Limb (tissue), 2 donors: ENCODE measurements around the gene ARID4B.
"Not testable (repeated sequence)": the region's sequence is repeated elsewhere in the genome, so short reads cannot be mapped to it uniquely, and the experiment has no call there.

Experiments
- DNase-seq, 2 donors: peaks; one replicate each; pipeline ENCODE4 v3.0.0-alpha.2; 2016; ENCODE audit errors: extremely low spot score in 2 of 2

The ARID4B gene

GRCh38 chr1:235160957-235161684, 166.9 kb downstream of the ARID4B start, which contains the start of gene RBM34:
TSS of gene RBM34 (minus strand) at chr1:235161250. CDS start at chr1:235161226, 24 bp downstream.
- DNase-seq, result peak; percentile 94

DNA sequence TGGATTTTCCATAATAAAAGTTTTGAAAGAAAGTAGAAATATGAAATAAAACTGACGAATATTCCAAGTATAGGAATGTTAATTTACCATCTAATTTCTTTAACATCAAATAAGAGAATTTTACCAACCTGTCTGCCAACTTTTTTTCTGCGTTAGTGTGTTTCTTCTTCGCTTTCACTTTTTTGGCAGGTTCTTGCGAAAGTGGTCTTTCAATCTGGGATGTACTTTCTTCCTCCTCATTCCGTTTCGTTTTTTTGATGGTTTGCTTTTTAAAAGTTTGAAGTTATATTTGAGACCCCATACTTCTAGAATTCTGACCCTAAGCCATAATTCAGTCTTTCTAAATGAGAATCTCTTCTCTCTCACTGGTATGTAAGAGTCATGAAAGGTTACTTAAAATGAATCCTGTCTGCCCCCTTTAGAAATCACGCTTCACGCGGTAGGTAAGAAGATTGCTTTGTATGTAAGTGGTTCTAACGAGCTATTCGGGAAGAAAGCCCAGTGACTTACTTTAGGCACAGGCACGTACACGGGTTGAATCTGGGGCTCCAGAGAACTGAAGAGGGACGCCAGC, 167.5 kb downstream of the ARID4B start:
- DNase-seq, result no peak

DNA sequence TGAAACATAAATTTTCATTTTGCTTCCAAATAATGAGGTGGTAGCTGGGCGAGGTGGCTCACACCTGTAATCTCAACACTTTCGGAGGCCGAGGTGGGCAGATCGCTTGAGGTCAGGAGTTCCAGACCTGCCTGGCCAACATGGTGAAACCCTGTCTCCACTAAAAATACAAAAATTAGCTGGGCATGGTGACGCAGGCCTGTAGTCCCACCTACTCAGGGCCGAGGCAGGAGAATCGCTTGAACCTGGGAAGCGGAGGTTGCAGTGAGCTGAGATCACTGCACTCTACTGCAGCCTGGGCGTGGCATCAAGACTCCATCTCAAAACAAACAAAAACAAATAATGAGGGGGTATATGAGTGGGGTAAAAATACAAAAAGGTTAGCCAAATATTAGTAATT, 168.0 kb downstream of the ARID4B start:
- DNase-seq, result not testable (repeated sequence)

- DNase-seq, result not testable (repeated sequence)
Measured at GRCh38 chr1:235159284-235159683, 168.7 kb downstream of the ARID4B start.

- no peak for DNase-seq
Measured at GRCh38 chr1:235158680-235159079, 169.3 kb downstream of the ARID4B start.

GRCh38 chr1:235157150-235157549, 170.8 kb downstream of the ARID4B start:
- DNase-seq, result no peak

DNA sequence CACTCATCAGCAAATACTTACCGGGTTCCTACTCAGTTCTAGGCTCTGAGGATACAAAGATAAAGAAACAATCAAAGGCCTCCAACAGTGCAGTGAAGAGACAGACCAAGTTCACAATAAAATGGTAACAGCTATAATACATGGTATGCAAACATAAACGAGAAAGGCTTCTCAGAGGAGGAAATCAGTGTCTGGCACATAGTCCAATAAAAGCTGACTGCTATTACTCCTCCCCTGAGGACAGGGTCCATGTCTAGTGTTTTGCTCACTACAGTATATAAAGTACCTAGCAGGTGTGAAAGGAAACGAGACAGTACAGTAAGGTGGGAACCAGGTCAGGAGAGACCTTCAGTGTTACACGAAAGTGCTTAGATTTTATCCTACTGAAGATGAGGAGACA, 171.2 kb downstream of the ARID4B start:
- no peak for DNase-seq

GRCh38 chr1:235156265-235156664, 171.7 kb downstream of the ARID4B start:
- no peak for DNase-seq

DNA sequence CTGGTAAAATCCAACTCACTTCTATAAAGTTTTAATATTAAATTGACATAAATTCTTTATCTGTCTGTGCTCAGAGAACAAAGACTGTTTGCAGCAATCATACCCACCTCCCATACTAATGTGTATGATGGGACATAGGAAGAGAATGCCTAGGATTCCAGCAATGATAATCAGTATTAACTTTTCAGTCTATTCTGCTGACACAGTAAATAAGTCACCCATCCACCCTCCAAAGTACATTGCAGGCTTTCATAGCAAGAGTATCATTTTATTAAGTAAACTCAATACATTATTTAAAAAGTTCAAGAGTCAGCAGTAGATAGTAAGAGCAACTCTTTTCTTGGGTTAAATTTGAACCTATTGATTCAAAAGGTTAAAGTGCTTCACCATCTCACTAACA, 175.7 kb downstream of the ARID4B start:
- DNase-seq, result no peak

- DNase-seq, result no peak
Measured at GRCh38 chr1:235151033-235151432, 176.9 kb downstream of the ARID4B start.

- DNase-seq, result no peak
Measured at GRCh38 chr1:235149824-235150223, 178.2 kb downstream of the ARID4B start.

DNA sequence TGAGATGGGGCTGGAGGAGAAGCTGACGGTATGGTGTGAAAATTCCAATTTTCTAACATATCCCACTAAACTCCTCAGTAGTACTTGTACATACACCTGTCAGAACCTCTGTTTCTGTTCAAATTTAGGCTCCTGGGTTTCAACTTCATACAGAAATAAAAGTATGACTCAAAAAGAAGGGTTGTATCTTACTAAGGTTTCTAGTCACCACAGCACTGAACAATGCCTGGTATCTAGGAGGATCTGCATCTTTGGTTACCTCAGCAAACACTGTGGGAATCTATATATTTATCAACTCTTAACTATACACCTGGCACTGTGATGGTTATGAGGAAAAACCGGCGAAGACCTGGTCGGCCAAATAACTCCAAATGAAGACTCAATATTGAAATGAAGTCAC, 180.7 kb downstream of the ARID4B start:
- DNase-seq, result no peak

- DNase-seq, result no peak
Measured at GRCh38 chr1:235145639-235146038, 182.3 kb downstream of the ARID4B start.

- DNase-seq, result no peak
Measured at GRCh38 chr1:235142991-235143390, 185.0 kb downstream of the ARID4B start.

GRCh38 chr1:235139315-235139714, 188.7 kb downstream of the ARID4B start:
- DNase-seq, result no peak

- no peak for DNase-seq
Measured at GRCh38 chr1:235138821-235139220, 189.2 kb downstream of the ARID4B start.

DNA sequence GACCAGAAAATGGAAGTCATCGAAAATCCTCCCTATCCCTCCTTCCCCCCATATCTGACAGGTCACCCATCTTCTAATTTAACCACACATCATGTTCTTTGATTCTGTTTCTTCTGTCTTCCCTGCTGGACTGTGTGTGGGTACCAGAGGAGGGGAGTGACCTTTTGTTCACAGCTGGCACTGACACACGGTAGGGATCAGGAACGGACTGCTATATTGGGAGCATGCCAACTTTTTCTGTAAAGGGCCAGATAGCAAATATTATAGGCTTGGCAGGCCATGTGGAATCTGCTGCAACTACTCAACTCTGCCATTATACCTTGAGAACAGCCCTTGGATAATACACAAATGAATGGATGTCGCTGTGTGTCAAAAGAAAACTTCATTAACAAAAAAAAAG, 191.9 kb downstream of the ARID4B start:
- DNase-seq, result no peak

GRCh38 chr1:235134171-235134570, 193.8 kb downstream of the ARID4B start:
- no peak for DNase-seq

- DNase-seq, result no peak
Measured at GRCh38 chr1:235133086-235133485, 194.9 kb downstream of the ARID4B start.

GRCh38 chr1:235131961-235132360, 196.0 kb downstream of the ARID4B start:
- DNase-seq, result no peak

- DNase-seq, result no peak
Measured at GRCh38 chr1:235130766-235131270, 197.2 kb downstream of the ARID4B start.

DNA sequence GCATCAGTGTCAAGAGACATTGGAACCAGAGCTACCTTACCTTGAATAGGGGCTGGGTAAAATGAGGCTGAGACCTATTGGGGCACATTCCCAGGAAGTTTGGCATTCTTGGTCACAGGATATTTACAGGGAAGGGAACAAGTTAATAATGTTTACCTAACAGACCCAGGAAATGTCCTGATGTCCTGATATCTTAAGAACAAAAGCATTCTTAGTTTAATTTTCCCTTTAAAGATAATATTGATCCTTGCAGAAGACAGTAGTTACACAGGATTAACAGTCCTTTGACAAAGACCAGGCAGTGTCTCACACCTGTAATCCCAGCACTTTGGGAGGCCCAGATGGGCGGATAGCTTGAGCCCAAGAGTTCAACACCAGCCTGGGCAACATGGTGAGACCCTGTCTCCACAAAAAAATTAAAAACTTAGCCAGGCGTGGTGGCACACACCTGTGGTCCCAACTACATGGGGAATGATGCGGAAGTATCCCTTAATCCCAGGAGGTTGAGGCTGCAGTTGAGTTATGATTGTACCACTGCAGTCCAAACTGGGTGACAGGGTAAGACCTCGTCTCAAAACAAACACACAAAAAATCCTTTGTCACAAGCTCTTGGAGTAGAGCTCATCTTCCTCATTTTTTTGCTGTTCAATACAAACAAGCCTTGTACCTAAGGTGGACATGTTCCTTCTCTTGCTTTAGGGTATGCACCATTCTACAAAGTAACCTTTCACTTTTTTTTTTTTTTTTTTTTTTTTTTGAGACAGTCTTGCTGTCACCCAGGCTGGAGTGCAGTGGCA, 198.0 kb downstream of the ARID4B start:
- DNase-seq, result no peak
